Progenitor cell of endocrine pancreas (in vitro differentiated cells): Measurements from ENCODE around the gene ADGRA1. TPM values are rescaled to one million over a fixed set of nuclear protein-coding genes. Genes with fewer than 3 reads are reported as not detected.

Experiments
- DNase-seq: peaks from one replicate; pipeline ENCODE4 v3.0.0; 2021; ENCODE audit warnings: low spot score; ENCODE audit not compliant: unreplicated experiment
- H3K27ac Mint-ChIP-seq: 2 replicates; pipeline ENCODE4 v1.8.0; 2021; ENCODE audit warnings: mild to moderate bottlenecking, moderate library complexity, mixed read lengths
- H3K27me3 Mint-ChIP-seq: 2 replicates; pipeline ENCODE4 v1.8.0; 2021; ENCODE audit warnings: mixed read lengths
- H3K36me3 Mint-ChIP-seq: 2 replicates; pipeline ENCODE4 v1.8.0; 2022; ENCODE audit warnings: mixed read lengths; ENCODE audit not compliant: insufficient read depth
- H3K4me1 Mint-ChIP-seq: 2 replicates; pipeline ENCODE4 v1.8.0; 2021; ENCODE audit warnings: low read depth, mixed read lengths
- H3K4me3 Mint-ChIP-seq: 2 replicates; pipeline ENCODE4 v1.8.0; 2021; ENCODE audit warnings: low read depth, mild to moderate bottlenecking, moderate library complexity, mixed read lengths
- H3K9me3 Mint-ChIP-seq: 2 replicates; pipeline ENCODE4 v1.8.0; 2021; ENCODE audit warnings: low read depth, mixed read lengths
- CTCF ChIP-seq: fragments of 200-600 bp; sonication (generic); IDR thresholded peaks from one replicate; pipeline ENCODE4 v1.5.0; 2021; ENCODE audit warnings: antibody characterized with exemption, mild to moderate bottlenecking; ENCODE audit not compliant: unreplicated experiment
- total RNA-seq: library from RNA; stranded (reverse); gene quantifications from 2 replicates; pipeline ENCODE4 v1.2.1, GENCODE V29; 2021

The ADGRA1 gene
- total RNA-seq, 1 donor from 2014 or later: 1.2 TPM

- H3K4me3 Mint-ChIP-seq: no peak overlapping the region
- H3K27me3 Mint-ChIP-seq: no peaks in the 10 kb centered on the region
Measured at GRCh38 chr10:133177380-133178157, 89.8 kb downstream of the ADGRA1 start.

GRCh38 chr10:133178357-133179127, 90.8 kb downstream of the ADGRA1 start:
- no peak for DNase-seq
- Mint-ChIP-seq H3K36me3 (peaks cover 1% of the 10 kb centered on the region), H3K9me3 (peaks cover 13% of the 10 kb centered on the region), H3K27ac (no peak overlapping the region), H3K4me1 (no peaks in the 10 kb centered on the region), H3K4me3 (no peak overlapping the region), H3K27me3 (no peaks in the 10 kb centered on the region)
- no peak for TF ChIP-seq CTCF

More at GRCh38 chr10:133177380-133178157, 89.8 kb downstream of the ADGRA1 start:
- H3K27ac Mint-ChIP-seq: no peak overlapping the region
- TF ChIP-seq CTCF: no peak
- no peaks in the 10 kb centered on the region for H3K4me1 Mint-ChIP-seq
- H3K9me3 Mint-ChIP-seq: peaks cover 19% of the 10 kb centered on the region
- DNase-seq: no peak
- H3K36me3 Mint-ChIP-seq: peaks cover 5% of the 10 kb centered on the region

- DNase-seq: no peak
- Mint-ChIP-seq H3K4me1 (no peaks in the 10 kb centered on the region), H3K4me3 (no peak overlapping the region), H3K9me3 (peaks cover 13% of the 10 kb centered on the region), H3K27ac (no peak overlapping the region), H3K36me3 (peaks cover 1% of the 10 kb centered on the region), H3K27me3 (no peaks in the 10 kb centered on the region)
- no peak for TF ChIP-seq CTCF
Measured at GRCh38 chr10:133179128-133179520, 91.4 kb downstream of the ADGRA1 start.

- DNase-seq: no peak
- H3K4me3 Mint-ChIP-seq: no peak overlapping the region
- H3K4me1 Mint-ChIP-seq: no peaks in the 10 kb centered on the region
- no peaks in the 10 kb centered on the region for H3K27me3 Mint-ChIP-seq
- TF ChIP-seq CTCF: no peak
- H3K9me3 Mint-ChIP-seq: peaks cover 10% of the 10 kb centered on the region
- peaks cover 5% of the 10 kb centered on the region for H3K36me3 Mint-ChIP-seq
- no peak overlapping the region for H3K27ac Mint-ChIP-seq
Measured at GRCh38 chr10:133179651-133180050, 91.9 kb downstream of the ADGRA1 start.

- no peaks in the 10 kb centered on the region for H3K27me3 Mint-ChIP-seq
- H3K9me3 Mint-ChIP-seq: peaks cover 9% of the 10 kb centered on the region
- no peak overlapping the region for H3K4me3 Mint-ChIP-seq
- H3K27ac Mint-ChIP-seq: no peak overlapping the region
- no peaks in the 10 kb centered on the region for H3K4me1 Mint-ChIP-seq
- DNase-seq: no peak
- no peak for TF ChIP-seq CTCF
- peaks cover 5% of the 10 kb centered on the region for H3K36me3 Mint-ChIP-seq
Measured at GRCh38 chr10:133180192-133180964, 92.7 kb downstream of the ADGRA1 start.
